DOHH2 (cell line): ENCODE data around the gene DAD1.

Source experiments
- H3F3A ChIP-seq: fragments of 200-600 bp; sonication (generic), shearing (Covaris generic); 2 replicates; pipeline ENCODE4 v1.6.0; 2016; ENCODE audit warnings: antibody characterized with exemption, mild to moderate bottlenecking; ENCODE audit not compliant: control insufficient read depth, insufficient read depth
- H3K27ac ChIP-seq: fragments of 200-600 bp; sonication (generic); 2 replicates; pipeline ENCODE4 v1.5.1; 2014; ENCODE audit warnings: low read depth, mild to moderate bottlenecking, low read length, moderate library complexity
- H3K27me3 ChIP-seq: fragments of 200-600 bp; sonication (generic); 2 replicates; pipeline ENCODE4 v1.6.1; 2014; ENCODE audit warnings: mild to moderate bottlenecking, low read length, mixed read lengths; ENCODE audit not compliant: control insufficient read depth
- H3K36me3 ChIP-seq: fragments of 200-600 bp; sonication (generic); 2 replicates; pipeline ENCODE4 v1.6.1; 2014; ENCODE audit warnings: mild to moderate bottlenecking, low read length, moderate library complexity, mixed read lengths; ENCODE audit not compliant: control insufficient read depth
- H3K4me1 ChIP-seq: fragments of 200-600 bp; sonication (generic); 2 replicates; pipeline ENCODE4 v1.6.1; 2014; ENCODE audit warnings: mild to moderate bottlenecking, low read length, mixed read lengths; ENCODE audit not compliant: control insufficient read depth
- H3K4me2 ChIP-seq: fragments of 200-600 bp; sonication (generic); 2 replicates; pipeline ENCODE4 v1.6.0; 2014; ENCODE audit warnings: mild to moderate bottlenecking, low read length, moderate library complexity
- H3K4me3 ChIP-seq: fragments of 200-600 bp; sonication (generic); 2 replicates; pipeline ENCODE4 v1.5.1; 2014; ENCODE audit warnings: mild to moderate bottlenecking, low read length, mixed read lengths
- H3K79me2 ChIP-seq: fragments of 200-600 bp; sonication (generic); 2 replicates; pipeline ENCODE4 v1.6.1; 2014; ENCODE audit warnings: mild to moderate bottlenecking, low read length, mixed read lengths; ENCODE audit not compliant: control insufficient read depth
- H3K9me2 ChIP-seq: fragments of 200-600 bp; sonication (generic); replicated peaks from 2 replicates; pipeline ENCODE4 v1.6.1; 2014; ENCODE audit warnings: mild to moderate bottlenecking, low read length, mixed read lengths; ENCODE audit not compliant: control insufficient read depth
- H3K9me3 ChIP-seq: fragments of 200-600 bp; sonication (generic); 2 replicates; pipeline ENCODE4 v1.6.1; 2014; ENCODE audit warnings: antibody characterized with exemption, low read length, mixed read lengths; ENCODE audit not compliant: control insufficient read depth, insufficient read depth
- H4K20me1 ChIP-seq: fragments of 200-600 bp; sonication (generic); 2 replicates; pipeline ENCODE4 v1.6.0; 2014; ENCODE audit warnings: low read depth, mild to moderate bottlenecking, antibody characterized with exemption, low read length, moderate library complexity; ENCODE audit not compliant: control insufficient read depth, insufficient read depth
- EZH2phosphoT487 ChIP-seq: fragments of 200-600 bp; sonication (generic); IDR thresholded peaks from 2 replicates; pipeline ENCODE4 v1.6.1; 2017; ENCODE audit warnings: borderline replicate concordance, mild to moderate bottlenecking, antibody characterized with exemption, low read length, moderate library complexity, mixed read lengths
- TF ChIP-seq, protein P1 (sequence below): fragments of 200-600 bp; sonication (generic); IDR thresholded peaks from one replicate; pipeline ENCODE4 v1.5.1; 2014; ENCODE audit warnings: antibody characterized with exemption, mild to moderate bottlenecking, low read depth, low read length; ENCODE audit not compliant: poor library complexity, severe bottlenecking

DAD1 gene

DNA sequence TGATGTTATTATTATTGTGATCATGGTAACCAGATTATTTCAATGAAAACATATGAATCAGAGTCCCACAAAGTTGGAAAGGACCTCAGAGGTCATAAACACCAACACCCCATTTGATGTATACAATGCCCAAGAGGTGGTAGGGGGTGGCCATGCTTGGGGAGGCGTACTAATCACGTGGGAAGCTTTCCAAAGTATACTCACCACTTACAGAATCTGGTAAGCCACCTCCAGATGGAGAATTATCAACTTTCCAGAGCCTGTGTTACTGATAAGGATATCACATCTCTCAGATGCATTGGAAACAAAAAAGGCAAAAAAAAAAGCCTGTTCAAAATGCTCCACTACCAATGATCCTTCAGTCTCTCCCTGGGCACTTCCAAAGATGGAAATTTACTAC is 8.4 kb downstream of the DAD1 start:
- no peaks in the 10 kb centered on the region for H3F3A ChIP-seq
- no peak overlapping the region for H3K4me3 ChIP-seq
- no peaks in the 10 kb centered on the region for H3K9me3 ChIP-seq
- TF ChIP-seq, protein P1, sequence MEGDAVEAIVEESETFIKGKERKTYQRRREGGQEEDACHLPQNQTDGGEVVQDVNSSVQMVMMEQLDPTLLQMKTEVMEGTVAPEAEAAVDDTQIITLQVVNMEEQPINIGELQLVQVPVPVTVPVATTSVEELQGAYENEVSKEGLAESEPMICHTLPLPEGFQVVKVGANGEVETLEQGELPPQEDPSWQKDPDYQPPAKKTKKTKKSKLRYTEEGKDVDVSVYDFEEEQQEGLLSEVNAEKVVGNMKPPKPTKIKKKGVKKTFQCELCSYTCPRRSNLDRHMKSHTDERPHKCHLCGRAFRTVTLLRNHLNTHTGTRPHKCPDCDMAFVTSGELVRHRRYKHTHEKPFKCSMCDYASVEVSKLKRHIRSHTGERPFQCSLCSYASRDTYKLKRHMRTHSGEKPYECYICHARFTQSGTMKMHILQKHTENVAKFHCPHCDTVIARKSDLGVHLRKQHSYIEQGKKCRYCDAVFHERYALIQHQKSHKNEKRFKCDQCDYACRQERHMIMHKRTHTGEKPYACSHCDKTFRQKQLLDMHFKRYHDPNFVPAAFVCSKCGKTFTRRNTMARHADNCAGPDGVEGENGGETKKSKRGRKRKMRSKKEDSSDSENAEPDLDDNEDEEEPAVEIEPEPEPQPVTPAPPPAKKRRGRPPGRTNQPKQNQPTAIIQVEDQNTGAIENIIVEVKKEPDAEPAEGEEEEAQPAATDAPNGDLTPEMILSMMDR = no peak
- no peak for TF ChIP-seq EZH2phosphoT487
- no peaks in the 10 kb centered on the region for H3K27me3 ChIP-seq
- no peak overlapping the region for H3K4me2 ChIP-seq
- H3K4me1 ChIP-seq = peaks cover 34% of the 10 kb centered on the region
- H3K27ac ChIP-seq = no peak overlapping the region
- peaks cover 89% of the 10 kb centered on the region for H3K79me2 ChIP-seq
- H4K20me1 ChIP-seq = no peaks in the 10 kb centered on the region
- H3K36me3 ChIP-seq = peaks cover 17% of the 10 kb centered on the region
- H3K9me2 ChIP-seq = no peaks in the 10 kb centered on the region

DNA sequence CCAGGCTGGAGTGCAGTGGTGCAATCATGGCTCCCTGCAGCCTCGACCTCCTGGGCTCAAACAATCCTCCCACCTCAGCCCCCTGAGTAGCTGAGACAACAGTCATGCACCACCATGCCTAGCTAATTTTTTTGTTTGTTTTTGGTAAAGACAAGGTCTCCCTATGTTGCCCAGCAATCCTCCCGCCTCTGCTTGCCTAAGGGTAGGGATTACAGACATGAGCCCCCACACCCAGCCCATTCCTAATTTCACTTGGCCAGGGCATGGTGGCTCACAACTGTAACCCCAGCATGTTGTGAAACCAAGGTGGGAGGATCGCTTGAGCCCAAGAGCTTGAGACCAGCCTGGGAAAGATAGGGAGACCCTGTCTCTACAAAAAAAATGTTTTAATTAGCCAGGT is 9.1 kb downstream of the DAD1 start:
- Histone ChIP-seq H3K9me2 (no peaks in the 10 kb centered on the region), H3K9me3 (no peaks in the 10 kb centered on the region), H3F3A (no peaks in the 10 kb centered on the region), H4K20me1 (no peaks in the 10 kb centered on the region), H3K27me3 (no peaks in the 10 kb centered on the region), H3K4me3 (no peak overlapping the region), H3K4me2 (no peak overlapping the region), H3K4me1 (peaks cover 26% of the 10 kb centered on the region), H3K36me3 (peaks cover 22% of the 10 kb centered on the region), H3K79me2 (peaks cover 82% of the 10 kb centered on the region), H3K27ac (no peak overlapping the region)
- TF ChIP-seq EZH2phosphoT487 = no peak
- TF ChIP-seq, protein P1 = no peak

DNA sequence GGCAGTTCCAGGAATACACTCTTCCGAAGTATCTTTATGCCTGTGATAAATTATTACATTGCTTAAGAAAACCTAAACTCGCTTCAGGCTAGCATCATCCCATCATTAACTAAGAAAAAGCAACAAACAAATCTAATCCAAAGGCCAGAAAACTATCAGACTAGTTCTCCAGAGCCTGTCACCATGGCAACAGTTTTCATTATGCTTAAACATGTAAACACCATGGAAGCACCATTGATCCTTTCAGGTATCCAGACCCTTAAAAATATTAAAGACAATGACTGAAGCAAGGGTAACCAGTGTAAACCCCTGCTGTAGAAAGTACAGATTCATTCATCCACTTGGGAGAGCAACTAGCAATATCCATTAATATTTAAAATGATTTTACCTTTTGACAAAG is 9.8 kb downstream of the DAD1 start:
- Histone ChIP-seq H3K27ac (no peak overlapping the region), H3K36me3 (peaks cover 27% of the 10 kb centered on the region), H3K4me2 (no peak overlapping the region), H4K20me1 (no peaks in the 10 kb centered on the region), H3K4me1 (peaks cover 20% of the 10 kb centered on the region), H3K79me2 (peaks cover 76% of the 10 kb centered on the region), H3K27me3 (no peaks in the 10 kb centered on the region), H3F3A (no peaks in the 10 kb centered on the region), H3K9me2 (no peaks in the 10 kb centered on the region), H3K9me3 (no peaks in the 10 kb centered on the region), H3K4me3 (no peak overlapping the region)
- no peak for TF ChIP-seq EZH2phosphoT487

DNA sequence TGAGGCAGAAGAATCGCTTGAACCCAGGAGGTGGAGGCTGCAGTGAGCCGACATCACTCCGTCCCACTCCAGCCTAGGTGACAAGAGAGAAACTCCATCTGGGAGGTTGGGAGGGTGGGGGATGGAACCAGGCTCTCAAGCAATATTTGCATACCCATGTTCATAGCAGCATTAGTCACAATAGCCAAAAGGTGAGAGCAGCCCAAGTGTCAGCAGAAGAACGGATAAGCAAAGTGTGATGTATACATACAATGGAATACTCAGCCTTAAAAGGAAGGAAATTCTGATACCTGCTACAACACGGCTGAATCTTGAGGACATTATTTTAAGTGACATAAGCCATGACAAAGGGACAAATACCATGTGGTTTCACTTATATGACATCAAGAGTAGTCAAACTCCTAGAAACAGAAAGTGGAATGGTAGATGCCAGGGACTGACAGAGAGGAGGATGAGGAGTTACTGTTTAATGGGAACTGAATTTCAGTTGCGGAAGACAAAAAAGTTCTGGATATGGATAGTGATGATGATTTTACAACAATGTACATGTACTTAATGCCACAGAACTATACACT is 11.6 kb downstream of the DAD1 start:
- H3K9me2 ChIP-seq = no peaks in the 10 kb centered on the region
- no peak overlapping the region for H3K27ac ChIP-seq
- peak overlapping the region; percentile 17; the same call in 1 of the 2 replicates for H3K4me2 ChIP-seq
- H3K9me3 ChIP-seq = no peaks in the 10 kb centered on the region
- TF ChIP-seq EZH2phosphoT487 = no peak
- TF ChIP-seq, protein P1 = no peak
- H4K20me1 ChIP-seq = no peaks in the 10 kb centered on the region
- no peaks in the 10 kb centered on the region for H3K27me3 ChIP-seq
- peaks cover 34% of the 10 kb centered on the region for H3K36me3 ChIP-seq
- H3K4me3 ChIP-seq = no peak overlapping the region
- peaks cover 59% of the 10 kb centered on the region for H3K79me2 ChIP-seq
- H3K4me1 ChIP-seq = peaks cover 8% of the 10 kb centered on the region
- H3F3A ChIP-seq = peaks cover 6% of the 10 kb centered on the region; the same call in 1 of the 2 replicates
